GM04504 (cell line): ENCODE data around the gene DCDC1.
"Not testable (repeated sequence)": the region's sequence is repeated elsewhere in the genome, so short reads cannot be mapped to it uniquely, and the experiment has no call there.

Experiments
- DNase-seq: peaks from one replicate; pipeline ENCODE4 v3.0.0-alpha.2; 2012; ENCODE audit warnings: low read depth

Gene DCDC1

DNA sequence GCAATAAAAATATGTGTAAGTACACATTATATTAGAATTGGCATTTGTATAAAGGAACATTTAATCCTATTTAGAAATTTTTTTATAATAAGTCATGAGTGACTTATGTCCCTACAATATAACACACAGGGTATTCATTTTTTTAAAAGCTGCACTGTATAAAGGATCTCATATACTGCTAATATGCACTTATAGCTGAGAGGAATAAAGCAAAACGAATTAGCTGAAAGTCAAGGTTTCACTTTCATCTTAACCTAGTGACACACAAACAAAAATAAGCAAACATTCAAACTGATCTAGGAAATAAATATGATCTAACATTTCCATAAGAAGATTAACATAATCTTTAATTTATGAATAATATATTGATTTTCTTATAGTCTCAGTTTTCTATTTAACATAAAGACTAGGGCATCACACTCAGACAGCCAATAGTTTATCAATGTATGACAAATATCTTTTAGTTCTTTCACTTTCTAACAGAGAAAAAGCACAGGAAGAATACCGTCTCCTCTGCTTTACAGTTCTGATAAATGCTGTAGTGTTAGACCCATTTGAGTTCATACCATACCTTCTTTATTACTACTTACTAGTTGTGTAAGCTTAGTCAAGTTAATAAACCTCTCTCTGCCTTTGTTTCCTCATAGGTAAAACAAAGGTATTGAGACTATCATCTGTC, 42.9 kb downstream of the DCDC1 start:
- no peak for DNase-seq

DNA sequence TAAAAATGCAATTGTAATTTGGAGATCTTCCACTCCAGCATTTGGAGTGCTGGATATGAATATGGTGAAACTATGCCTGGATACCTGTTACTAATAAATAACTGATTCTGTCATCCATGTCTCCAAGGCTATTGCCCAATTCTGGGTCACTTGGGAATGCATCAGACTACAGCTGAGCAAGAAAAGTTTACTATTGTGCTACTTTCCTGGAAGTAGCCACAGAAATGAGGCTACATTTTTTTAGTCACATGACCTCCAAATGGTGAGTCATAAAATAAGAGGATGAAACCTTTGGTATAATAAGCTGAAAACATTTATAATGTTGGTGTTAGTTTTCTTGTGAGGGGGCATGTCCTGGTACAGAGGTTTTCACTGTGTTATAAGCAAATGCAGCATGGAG, 44.4 kb downstream of the DCDC1 start:
- DNase-seq = peak; percentile 22

GRCh38 chr11:31323145-31323544, 46.4 kb downstream of the DCDC1 start:
- DNase-seq = no peak

GRCh38 chr11:31321494-31321893, 48.0 kb downstream of the DCDC1 start:
- not testable (repeated sequence) for DNase-seq

DNA sequence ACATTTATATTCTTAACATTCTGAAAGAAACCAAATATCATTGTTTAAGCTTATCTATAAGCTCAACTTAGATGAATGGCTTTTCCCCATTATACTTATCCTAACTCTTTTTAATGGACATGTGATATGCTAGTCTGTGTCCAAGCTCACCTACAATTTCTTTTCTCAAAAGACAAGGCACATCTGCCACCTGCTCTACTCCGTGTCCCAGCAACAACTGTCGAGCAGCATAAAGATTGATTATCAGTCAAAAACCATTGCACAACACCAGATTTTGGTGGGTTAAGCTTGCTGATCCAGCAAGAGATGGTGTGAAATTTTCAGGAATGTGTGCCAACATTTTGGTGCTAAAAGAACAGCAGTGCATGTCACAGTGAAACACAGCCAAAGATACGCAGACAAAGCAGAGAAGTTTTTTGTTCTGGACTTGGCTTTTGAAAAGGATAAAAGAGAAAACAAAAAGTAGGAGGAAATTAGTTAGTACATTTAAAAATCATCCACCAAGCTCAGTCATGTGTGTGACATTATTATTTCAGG, 65.8 kb downstream of the DCDC1 start:
- DNase-seq = no peak

- DNase-seq = no peak
Measured at GRCh38 chr11:31301549-31302510, 67.7 kb downstream of the DCDC1 start.

- DNase-seq = no peak
Measured at GRCh38 chr11:31295308-31295707, 74.2 kb downstream of the DCDC1 start.

DNA sequence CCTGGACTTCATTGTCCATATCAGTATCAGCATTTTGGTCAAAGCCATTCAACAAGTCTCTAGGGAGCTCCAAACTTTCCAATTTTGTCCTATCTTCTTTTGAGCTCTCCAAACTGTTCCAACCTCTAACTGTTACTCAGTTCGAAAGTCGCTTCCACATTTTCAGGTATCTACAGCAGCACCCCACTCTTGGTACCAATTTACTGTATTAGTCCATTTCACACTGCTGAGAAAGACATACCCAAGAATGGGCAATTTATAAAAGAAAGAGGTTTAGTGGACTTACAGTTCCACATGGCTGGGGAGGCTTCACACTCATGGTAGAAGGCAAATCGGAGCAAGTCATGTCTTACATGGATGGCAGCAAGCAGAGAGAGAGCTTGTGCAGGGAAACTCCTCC, 96.0 kb downstream of the DCDC1 start:
- not testable (repeated sequence) for DNase-seq

- no peak for DNase-seq
Measured at GRCh38 chr11:31267720-31268119, 101.8 kb downstream of the DCDC1 start.

DNA sequence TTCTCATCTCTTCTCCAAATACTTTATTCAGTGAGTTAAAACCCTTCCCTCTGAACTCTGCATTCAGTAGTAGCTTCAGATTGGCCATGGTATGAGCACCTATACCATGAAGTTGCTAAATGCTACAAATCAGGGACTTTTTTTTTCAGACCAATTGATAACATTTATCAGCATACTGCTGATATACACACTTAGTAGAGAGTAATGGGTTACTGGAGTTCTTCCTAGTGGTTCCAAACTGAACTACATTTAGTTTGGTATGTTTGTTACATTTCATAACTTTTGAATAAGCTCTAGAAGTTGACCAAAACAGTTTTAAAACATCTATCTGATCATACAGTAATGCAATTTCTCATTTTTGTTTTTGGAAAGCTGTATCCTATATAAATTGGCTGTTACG, 104.7 kb downstream of the DCDC1 start:
- DNase-seq = no peak

DNA sequence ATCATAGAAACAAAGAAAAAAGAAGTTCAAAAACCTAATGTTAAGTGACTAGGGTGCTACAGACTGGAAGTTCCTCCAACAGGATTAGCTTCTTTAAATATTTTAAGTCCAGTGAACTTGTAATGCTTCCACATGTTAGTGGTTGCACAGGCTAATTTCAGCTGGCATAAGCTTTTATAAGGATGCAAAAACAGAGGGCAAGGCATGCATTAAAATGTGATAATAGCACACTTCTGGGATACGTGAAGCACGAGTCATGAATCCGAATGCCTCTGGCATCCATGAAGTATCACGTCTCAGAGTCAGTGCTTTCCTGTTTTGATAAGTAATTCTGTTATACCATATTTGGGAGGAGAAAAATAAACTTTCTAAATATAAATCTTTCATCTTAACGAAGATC, 106.8 kb downstream of the DCDC1 start:
- no peak for DNase-seq

DNA sequence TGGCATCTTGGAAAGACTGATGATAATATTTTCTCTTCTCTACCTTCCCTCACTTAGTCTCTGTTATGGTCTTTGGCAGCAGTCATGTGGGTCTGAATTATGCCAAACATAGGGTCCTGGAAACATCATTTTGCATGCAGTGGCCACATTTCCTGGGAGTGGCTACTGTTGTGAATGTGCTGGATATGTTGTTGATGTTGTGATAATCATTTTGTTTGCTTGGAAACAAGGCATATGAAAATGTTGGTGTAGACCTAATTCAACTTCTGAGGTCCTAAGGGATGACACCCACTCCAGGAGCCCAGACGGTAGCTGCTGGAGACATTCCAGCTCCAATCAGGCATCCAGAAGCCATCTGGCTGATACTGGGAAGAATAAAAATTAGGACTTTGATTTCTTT, 109.7 kb downstream of the DCDC1 start:
- DNase-seq = no peak

GRCh38 chr11:31254415-31254814, 115.1 kb downstream of the DCDC1 start:
- no peak for DNase-seq

DNA sequence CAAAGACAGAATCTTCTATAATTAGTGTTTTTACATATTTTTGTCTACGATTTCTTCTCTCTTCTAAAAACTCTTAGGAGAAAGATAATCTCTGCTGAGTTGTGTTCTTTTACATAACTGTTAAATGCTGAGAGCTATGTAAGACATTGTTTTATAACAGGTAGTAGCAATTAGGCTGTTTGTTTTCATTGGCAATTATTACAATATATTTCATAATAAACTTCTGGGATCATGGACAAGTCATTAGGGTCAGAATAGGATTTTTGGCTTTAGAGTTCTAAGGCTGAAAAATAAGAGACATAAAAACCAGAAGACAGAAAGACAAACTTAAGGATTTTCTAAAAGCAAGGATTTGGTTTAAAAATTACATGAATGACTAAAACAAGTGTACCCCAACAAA, 120.8 kb downstream of the DCDC1 start:
- DNase-seq = no peak

GRCh38 chr11:31247321-31247720, 122.2 kb downstream of the DCDC1 start:
- DNase-seq = no peak

GRCh38 chr11:31246451-31247165, 122.9 kb downstream of the DCDC1 start:
- DNase-seq = no peak

- DNase-seq = no peak
Measured at GRCh38 chr11:31243706-31244105, 125.8 kb downstream of the DCDC1 start.

GRCh38 chr11:31240340-31240904, 129.1 kb downstream of the DCDC1 start:
- DNase-seq = no peak

- no peak for DNase-seq
Measured at GRCh38 chr11:31237819-31238760, 131.4 kb downstream of the DCDC1 start.

DNA sequence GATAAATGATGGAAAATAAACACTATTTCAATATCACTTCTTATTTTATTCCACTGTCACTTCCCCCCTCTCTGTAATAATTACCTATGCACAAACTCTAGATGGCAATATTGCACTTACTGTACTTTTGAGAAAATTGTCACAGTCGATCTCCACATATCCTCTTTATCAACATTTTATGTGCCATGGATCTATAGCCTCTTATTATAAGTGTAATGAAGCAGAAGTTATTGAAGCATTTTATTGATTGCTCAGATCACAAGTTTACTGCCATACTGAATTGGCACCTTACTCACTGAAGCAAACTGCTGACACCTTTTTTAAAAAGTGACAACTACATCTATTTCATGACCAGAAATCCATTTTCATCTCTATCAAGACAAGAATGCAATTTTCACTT, 133.4 kb downstream of the DCDC1 start:
- no peak for DNase-seq

GRCh38 chr11:31233425-31233824, 136.1 kb downstream of the DCDC1 start:
- no peak for DNase-seq
